ENCODE data around the gene PEX13.
"Not testable (repeated sequence)": the region's sequence is repeated elsewhere in the genome, so short reads cannot be mapped to it uniquely, and the experiment has no call there.

The PEX13 gene

GRCh38 chr2:61006486-61007105 lies 10.9 kb upstream of the PEX13 start:
- no peak for DNase-seq (ENCODE audit: low read depth in 2 of 2)

- no peak for DNase-seq (ENCODE audit: low read depth in 2 of 2)
These were observed 8.2 kb upstream of the PEX13 start for GRCh38 chr2:61009355-61009754.

- no peak for DNase-seq (ENCODE audit: low read depth in 2 of 2)
These were observed 5.8 kb upstream of the PEX13 start for GRCh38 chr2:61011678-61012077.

- not testable (repeated sequence) for DNase-seq (ENCODE audit: low read depth in 2 of 2)
These were observed 5.2 kb upstream of the PEX13 start for GRCh38 chr2:61012303-61012702.

- DNase-seq (ENCODE audit: low read depth in 2 of 2), result no peak
These were observed 4.1 kb upstream of the PEX13 start for GRCh38 chr2:61013382-61013781.

- no peak for DNase-seq (ENCODE audit: low read depth in 2 of 2)
These were observed 2.8 kb upstream of the PEX13 start for GRCh38 chr2:61014763-61015162.

GRCh38 chr2:61015976-61016375 lies 1.5 kb upstream of the PEX13 start:
- no peak for DNase-seq (ENCODE audit: low read depth in 2 of 2)

GRCh38 chr2:61016392-61017002 lies 1.0 kb upstream of the PEX13 start:
- no peak for DNase-seq (ENCODE audit: low read depth in 2 of 2)

- DNase-seq (ENCODE audit: low read depth in 2 of 2), result peak; percentile 33 to 49
These were observed 441 bp upstream of the PEX13 start for GRCh38 chr2:61017003-61017555.

GRCh38 chr2:61018318-61018755 lies 817 bp downstream of the PEX13 start:
- DNase-seq (ENCODE audit: low read depth in 2 of 2), result no peak

- no peak for DNase-seq (ENCODE audit: low read depth in 2 of 2)
These were observed 1.3 kb downstream of the PEX13 start for GRCh38 chr2:61018798-61019197.

GRCh38 chr2:61021228-61021660 lies 3.7 kb downstream of the PEX13 start:
- DNase-seq (ENCODE audit: low read depth in 2 of 2), result no peak

- DNase-seq (ENCODE audit: low read depth in 2 of 2), result no peak
These were observed 6.2 kb downstream of the PEX13 start for GRCh38 chr2:61023670-61024069.

GRCh38 chr2:61029533-61029932 lies 12.0 kb downstream of the PEX13 start:
- DNase-seq (ENCODE audit: low read depth in 2 of 2), result no peak

- DNase-seq (ENCODE audit: low read depth in 2 of 2), result not testable (repeated sequence)
These were observed 17.1 kb downstream of the PEX13 start for GRCh38 chr2:61034592-61034991.

GRCh38 chr2:61036643-61037042 lies 19.1 kb downstream of the PEX13 start:
- DNase-seq (ENCODE audit: low read depth in 2 of 2), result not testable (repeated sequence)

- DNase-seq (ENCODE audit: low read depth in 2 of 2), result no peak
These were observed 25.3 kb downstream of the PEX13 start for GRCh38 chr2:61042807-61043206.

GRCh38 chr2:61044636-61045035 lies 27.1 kb downstream of the PEX13 start:
- no peak for DNase-seq (ENCODE audit: low read depth in 2 of 2)

GRCh38 chr2:61045226-61045625 lies 27.7 kb downstream of the PEX13 start:
- DNase-seq (ENCODE audit: low read depth in 2 of 2), result no peak

- no peak for DNase-seq (ENCODE audit: low read depth in 2 of 2)
These were observed 28.5 kb downstream of the PEX13 start for GRCh38 chr2:61045999-61046398.

- DNase-seq (ENCODE audit: low read depth in 2 of 2), result no peak
These were observed 38.0 kb downstream of the PEX13 start for GRCh38 chr2:61055557-61055956.

- no peak for DNase-seq (ENCODE audit: low read depth in 2 of 2)
These were observed 40.0 kb downstream of the PEX13 start for GRCh38 chr2:61057562-61057961.

- DNase-seq (ENCODE audit: low read depth in 2 of 2), result no peak
These were observed 41.9 kb downstream of the PEX13 start for GRCh38 chr2:61059382-61059781.
